Panc1 (cell line): ENCODE results near the gene G2E3. TPM values are rescaled to one million over a fixed set of nuclear protein-coding genes. Genes with fewer than 3 reads are reported as not detected.
"Not testable (repeated sequence)": the region's sequence is repeated elsewhere in the genome, so short reads cannot be mapped to it uniquely, and the experiment has no call there.

Experiments
- ATAC-seq: fragments of 200-7000 bp; cut with Tn5 transposase; 2 replicates; pipeline ENCODE4 v1.9.1; 2020; ENCODE audit warnings: mild to moderate bottlenecking, moderate library complexity
- BruUV-seq: library from RNA; stranded (reverse); fragments of 400-500 nt; replicated peaks from 2 replicates; lab custom pipeline; 2021; lab: Mats Ljungman, UMichigan
- CTCF ChIA-PET: fragments of 300-600 bp; sonication (Branson Sonifier 250); formaldehyde crosslinking; loops from one replicate; lab custom pipeline; 2022; ENCODE audit warnings: antibody characterized with exemption; lab: Charles Lee
- POLR2A ChIA-PET: fragments of 300-600 bp; sonication (Branson Sonifier 250); formaldehyde crosslinking; loops from one replicate; lab custom pipeline; 2022; ENCODE audit warnings: antibody characterized with exemption; lab: Charles Lee
- DNase-seq: peaks from one replicate; pipeline ENCODE4 v3.0.0-alpha.2; 2010; ENCODE audit warnings: low read depth, low spot score
- H3K27ac ChIP-seq: 2 replicates; pipeline ENCODE4 v1.5.1; 2011; ENCODE audit warnings: mild to moderate bottlenecking, low read length, inconsistent platforms
- H3K27me3 ChIP-seq: fragments of 200-500 bp; sonication (Bioruptor generic); 2 replicates; pipeline ENCODE4 v1.6.0; 2014; ENCODE audit warnings: low read length, inconsistent platforms; ENCODE audit not compliant: control insufficient read depth, insufficient read depth
- H3K36me3 ChIP-seq: fragments of 200-500 bp; sonication (Bioruptor generic); 2 replicates; pipeline ENCODE4 v1.5.1; 2014; ENCODE audit warnings: inconsistent platforms, mild to moderate bottlenecking, low read length, moderate library complexity; ENCODE audit not compliant: control insufficient read depth, insufficient read depth
- H3K4me1 ChIP-seq: 2 replicates; pipeline ENCODE4 v1.5.1; 2011; ENCODE audit warnings: inconsistent platforms, mild to moderate bottlenecking, low read length, moderate library complexity; ENCODE audit not compliant: control insufficient read depth, insufficient read depth
- H3K4me3 ChIP-seq, 2 experiments: 2 replicates each; pipeline ENCODE4 v1.5.1; 2011 to 2012; ENCODE audit warnings: low read depth in 2 of 2, low read length in 2 of 2, mild to moderate bottlenecking in 2 of 2, inconsistent platforms in 1 of 2, moderate library complexity in 1 of 2
- H3K9me3 ChIP-seq: fragments of 200-500 bp; sonication (Bioruptor generic); 2 replicates; pipeline ENCODE4 v1.5.1; 2014; ENCODE audit warnings: low read depth, mild to moderate bottlenecking, inconsistent platforms, low read length, moderate library complexity; ENCODE audit not compliant: control insufficient read depth, insufficient read depth
- POLR2AphosphoS5 ChIP-seq: IDR thresholded peaks from 2 replicates; pipeline ENCODE4 v1.6.1; 2012; ENCODE audit warnings: mild to moderate bottlenecking, low read depth, low read length, moderate library complexity
- REST ChIP-seq, 2 experiments: IDR thresholded peaks; 2 replicates each; pipeline ENCODE4 v1.6.1; 2011 to 2012; ENCODE audit warnings: low read depth in 2 of 2, control low read depth in 1 of 2, low read length in 1 of 2, mild to moderate bottlenecking in 1 of 2, moderate library complexity in 1 of 2; ENCODE audit not compliant: insufficient read depth in 1 of 2
- SIN3A ChIP-seq: IDR thresholded peaks from 2 replicates; pipeline ENCODE4 v1.6.1; 2012; ENCODE audit warnings: low read depth, mild to moderate bottlenecking, low read length, moderate library complexity, borderline replicate concordance; ENCODE audit not compliant: insufficient read depth
- TCF7L2 ChIP-seq: IDR thresholded peaks from 2 replicates; pipeline ENCODE4 v1.6.1; 2011; ENCODE audit warnings: mild to moderate bottlenecking, low read depth, low read length, inconsistent platforms
- in situ Hi-C: cut with HindIII; loops from 2 replicates; pipeline ENCODE4 v1.10.0; 2016; ENCODE audit warnings: low sequenced_read_pairs, low pct_unique_long_range_greater_than_20kb
- intact Hi-C: fragments of 100-400 bp; cut with micrococcal nuclease; formaldehyde crosslinking; loops from one replicate; pipeline ENCODE4 v1.10.0; 2022; ENCODE audit not compliant: unreplicated experiment
- total RNA-seq: library from RNA; stranded (reverse); gene quantifications from one replicate; pipeline ENCODE4 v1.2.1, GENCODE V29; 2021; ENCODE audit not compliant: unreplicated experiment
- TF ChIP-seq, protein P1 (sequence below): fragments of 450-650 bp; IDR thresholded peaks from 2 replicates; pipeline ENCODE4 v1.5.1; 2017; ENCODE audit warnings: mild to moderate bottlenecking

G2E3 gene
- total RNA-seq, 1 experiment from 2014 or later: 27.5 TPM

DNA sequence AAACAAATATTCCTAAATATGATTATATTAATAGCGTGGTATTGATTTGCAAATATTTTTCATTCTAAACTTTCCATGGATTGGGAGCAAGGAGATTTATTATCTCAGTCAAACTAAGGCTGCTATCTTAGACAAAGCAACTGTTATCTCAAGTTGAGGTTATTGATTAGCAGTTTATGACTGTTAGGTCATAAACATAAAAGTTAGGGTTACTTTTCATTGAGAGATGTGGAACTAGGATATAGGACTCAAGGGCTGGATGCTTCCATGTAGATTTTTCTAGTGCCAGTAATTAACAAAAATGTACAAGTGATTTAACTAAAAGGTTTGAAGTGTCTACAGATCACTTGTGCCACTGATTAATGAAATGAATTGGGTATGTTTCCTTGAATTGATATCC lies 82.2 kb downstream of the G2E3 start:
- Histone ChIP-seq H3K36me3 (no peaks in the 10 kb centered on the region; the same call in 1 of the 2 replicates), H3K27ac (no peak overlapping the region), H3K4me3 (no peak overlapping the region), H3K9me3 (no peaks in the 10 kb centered on the region), H3K27me3 (no peaks in the 10 kb centered on the region), H3K4me1 (no peaks in the 10 kb centered on the region)
- DNase-seq (no peak), ATAC-seq (no peak)
- intact Hi-C loops: no loop called here
- CTCF ChIA-PET: no interaction called here
- no TSS peak for BruUV-seq
- POLR2A ChIA-PET: no interaction called here
- TF ChIP-seq POLR2AphosphoS5 (no peak), TCF7L2 (no peak), SIN3A (no peak), REST (IDR thresholded peaks at IDR 0.05; ENCODE audit: insufficient read depth in 1 of 2, low read depth in 2 of 2, low read length in 1 of 2) (no peak)
- TF ChIP-seq, protein P1, sequence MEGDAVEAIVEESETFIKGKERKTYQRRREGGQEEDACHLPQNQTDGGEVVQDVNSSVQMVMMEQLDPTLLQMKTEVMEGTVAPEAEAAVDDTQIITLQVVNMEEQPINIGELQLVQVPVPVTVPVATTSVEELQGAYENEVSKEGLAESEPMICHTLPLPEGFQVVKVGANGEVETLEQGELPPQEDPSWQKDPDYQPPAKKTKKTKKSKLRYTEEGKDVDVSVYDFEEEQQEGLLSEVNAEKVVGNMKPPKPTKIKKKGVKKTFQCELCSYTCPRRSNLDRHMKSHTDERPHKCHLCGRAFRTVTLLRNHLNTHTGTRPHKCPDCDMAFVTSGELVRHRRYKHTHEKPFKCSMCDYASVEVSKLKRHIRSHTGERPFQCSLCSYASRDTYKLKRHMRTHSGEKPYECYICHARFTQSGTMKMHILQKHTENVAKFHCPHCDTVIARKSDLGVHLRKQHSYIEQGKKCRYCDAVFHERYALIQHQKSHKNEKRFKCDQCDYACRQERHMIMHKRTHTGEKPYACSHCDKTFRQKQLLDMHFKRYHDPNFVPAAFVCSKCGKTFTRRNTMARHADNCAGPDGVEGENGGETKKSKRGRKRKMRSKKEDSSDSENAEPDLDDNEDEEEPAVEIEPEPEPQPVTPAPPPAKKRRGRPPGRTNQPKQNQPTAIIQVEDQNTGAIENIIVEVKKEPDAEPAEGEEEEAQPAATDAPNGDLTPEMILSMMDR: no peak
- in situ Hi-C loops: no loop called here

GRCh38 chr14:30644462-30644861 lies 85.5 kb downstream of the G2E3 start:
- H3K36me3 ChIP-seq, in situ Hi-C loops, H3K4me1 ChIP-seq, BruUV-seq, H3K27me3 ChIP-seq, H3K27ac ChIP-seq, H3K9me3 ChIP-seq, DNase-seq, CTCF ChIA-PET, POLR2A ChIA-PET, intact Hi-C loops, ATAC-seq, H3K4me3 ChIP-seq: not testable (repeated sequence)

- in situ Hi-C loops (no loop called here), intact Hi-C loops (no loop called here)
Observed at GRCh38 chr14:30645600-30645999, 86.6 kb downstream of the G2E3 start.

More at GRCh38 chr14:30645600-30645999, 86.6 kb downstream of the G2E3 start:
- no peaks in the 10 kb centered on the region for H3K4me1 ChIP-seq
- DNase-seq: no peak
- no peak for ATAC-seq
- H3K27ac ChIP-seq: no peak overlapping the region
- peaks cover 4% of the 10 kb centered on the region; the same call in 1 of the 2 replicates for H3K36me3 ChIP-seq
- CTCF ChIA-PET: no interaction called here
- no peaks in the 10 kb centered on the region for H3K9me3 ChIP-seq
- H3K4me3 ChIP-seq: no peak overlapping the region
- POLR2A ChIA-PET: interaction anchor here (0.6 kb wide), 1 partner anchor 489 kb away, joined by 7 read pairs; no protein-coding TSS in a partner anchor
- BruUV-seq: no TSS peak
- H3K27me3 ChIP-seq: no peaks in the 10 kb centered on the region
- TF ChIP-seq SIN3A: no peak
- no peak for TF ChIP-seq TCF7L2
- no peak for TF ChIP-seq POLR2AphosphoS5
- no peak for TF ChIP-seq REST (IDR thresholded peaks at IDR 0.05; ENCODE audit: insufficient read depth in 1 of 2, low read depth in 2 of 2, low read length in 1 of 2)
- TF ChIP-seq, protein P1: no peak
